K562 (cell line): ENCODE measurements around the gene ZNF629. TPM values are rescaled to one million over a fixed set of nuclear protein-coding genes. Genes with fewer than 3 reads are reported as not detected.
A peak's percentile ranks its signal among the peaks of the same experiment; 100 is the strongest.

ENCODE experiments used
- ATAC-seq: fragments of 200-7000 bp; cut with Tn5 transposase; 3 replicates; pipeline ENCODE4 v1.9.1; 2020; ENCODE audit warnings: moderate library complexity
- BruUV-seq: library from RNA; stranded (reverse); fragments of 400-500 nt; replicated peaks from 2 replicates; lab custom pipeline; 2021; lab: Mats Ljungman, UMichigan
- CTCF ChIA-PET: fragments of 300-600 bp; formaldehyde crosslinking; extraction: SDS; loops from one replicate; lab custom pipeline; 2021; ENCODE audit warnings: low intra/inter-chr PET ratio; lab: Yijun Ruan, JAX
- POLR2A ChIA-PET: fragments of 300-600, 350-650 bp; sonication (Branson Sonifier 250); formaldehyde crosslinking; extraction: SDS; loops from one replicate; lab custom pipeline; 2021; ENCODE audit warnings: antibody characterized with exemption, inconsistent platforms; lab: Yijun Ruan, JAX
- DNase-seq, 4 experiments: peaks; one replicate each; pipeline versions ENCODE4 v3.0.0 to v3.0.0-alpha.2; 2011 to 2018; ENCODE audit warnings: low spot score in 3 of 4, mixed read lengths in 3 of 4; ENCODE audit errors: extremely low read depth in 1 of 4
- FAIRE-seq: peaks from 2 replicates; lab custom pipeline; 2011; peaks lifted over from hg19 to GRCh38; lab: Jason Lieb, UNC
- H2AFZ ChIP-seq: 2 replicates; pipeline ENCODE4 v1.6.0; 2011; ENCODE audit warnings: low read depth, low read length, control low read depth, inconsistent platforms
- H3K27ac ChIP-seq: fragments of 200-600 bp; 3 replicates; pipeline ENCODE4 v1.8.0; 2011; ENCODE audit warnings: low read depth, mild to moderate bottlenecking, control low read depth, inconsistent platforms, low read length, moderate library complexity, mixed read lengths; ENCODE audit errors: extremely low read depth
- H3K27me3 ChIP-seq, 2 experiments: fragments of 300-600 bp in 1 of 2; 2 replicates in 1 of 2; 3 replicates in 1 of 2; pipeline versions ENCODE4 v1.6.0 to v1.8.0; 2011; ENCODE audit warnings: inconsistent platforms in 2 of 2, low read length in 2 of 2, mild to moderate bottlenecking in 1 of 2, mixed read lengths in 1 of 2, moderate library complexity in 1 of 2; ENCODE audit not compliant: control insufficient read depth in 2 of 2, insufficient read depth in 2 of 2
- H3K36me3 ChIP-seq: fragments of 300-600 bp; 3 replicates; pipeline ENCODE4 v1.8.0; 2011; ENCODE audit warnings: mild to moderate bottlenecking, low read length, inconsistent platforms; ENCODE audit not compliant: control insufficient read depth, insufficient read depth
- H3K4me1 ChIP-seq, 2 experiments: fragments of 200-600 bp in 1 of 2; replicated peaks in 1 of 2; 2 replicates in 1 of 2; 3 replicates in 1 of 2; pipeline versions ENCODE4 v1.5.1 to v1.8.0; 2011; ENCODE audit warnings: inconsistent platforms in 2 of 2, low read length in 2 of 2, mild to moderate bottlenecking in 1 of 2, mixed read lengths in 1 of 2, moderate library complexity in 1 of 2; ENCODE audit not compliant: control insufficient read depth in 2 of 2, insufficient read depth in 2 of 2
- H3K4me2 ChIP-seq: 2 replicates; pipeline ENCODE4 v1.6.1; 2011; ENCODE audit warnings: low read length, control low read depth, inconsistent platforms, mixed read lengths; ENCODE audit not compliant: insufficient read depth
- H3K4me3 ChIP-seq: fragments of 200-600 bp; sonication (generic), shearing (Covaris generic); 2 replicates; pipeline ENCODE4 v1.5.1; 2016; ENCODE audit warnings: control low read depth, inconsistent platforms
- H3K79me2 ChIP-seq: fragments of 200-600 bp; 3 replicates; pipeline ENCODE4 v1.8.0; 2011; ENCODE audit warnings: low read length, inconsistent platforms; ENCODE audit not compliant: control insufficient read depth, insufficient read depth
- H3K9ac ChIP-seq, 2 experiments: 2 replicates each; pipeline versions ENCODE4 v1.6.0 to v1.6.1; 2011; ENCODE audit warnings: low read depth in 2 of 2, low read length in 2 of 2, control low read depth in 1 of 2, inconsistent platforms in 1 of 2, mild to moderate bottlenecking in 1 of 2, mixed read lengths in 1 of 2; ENCODE audit not compliant: insufficient read depth in 1 of 2
- H3K9me1 ChIP-seq: one replicate; pipeline ENCODE4 v1.6.0; 2011; ENCODE audit warnings: inconsistent platforms, mild to moderate bottlenecking, low read length, moderate library complexity; ENCODE audit not compliant: control insufficient read depth, insufficient read depth
- H3K9me3 ChIP-seq: replicated peaks from 2 replicates; pipeline ENCODE4 v1.5.1; 2011; ENCODE audit warnings: low read depth, low read length, inconsistent platforms; ENCODE audit not compliant: control insufficient read depth, insufficient read depth
- H4K20me1 ChIP-seq: replicated peaks from 2 replicates; pipeline ENCODE4 v1.6.1; 2011; ENCODE audit warnings: low read length, inconsistent platforms, mixed read lengths; ENCODE audit not compliant: control insufficient read depth, insufficient read depth
- POLR2G ChIP-seq: fragments of 200-400 bp; formaldehyde crosslinking; IDR thresholded peaks from 2 replicates; pipeline ENCODE4 v1.6.1; 2017; ENCODE audit warnings: low read depth, mild to moderate bottlenecking, antibody characterized with exemption, low read length, moderate library complexity
- RBFOX2 ChIP-seq: fragments of 200-400 bp; formaldehyde crosslinking; IDR thresholded peaks from 2 replicates; pipeline ENCODE4 v1.6.1; 2017; ENCODE audit warnings: low read depth, mild to moderate bottlenecking, low read length, moderate library complexity
- ZBTB8A ChIP-seq: fragments of 450-650 bp; IDR thresholded peaks from 2 replicates; pipeline ENCODE4 v1.6.1; 2018; ENCODE audit warnings: mild to moderate bottlenecking, moderate library complexity; ENCODE audit not compliant: partially characterized antibody
- WGBS: fragments of 100-300 bp; shearing (Covaris generic); methylation state at CpG from one replicate; pipeline ENCODE4 v1.1.6; 2016; ENCODE audit warnings: low coverage, mixed read lengths; ENCODE audit not compliant: insufficient coverage; ENCODE audit errors: missing lambda C conversion rate; 5-methylcytosine and 5-hydroxymethylcytosine counted together
- in situ Hi-C: fragments of 300-500 bp; cut with MboI; formaldehyde crosslinking; loops from 4 replicates; pipeline ENCODE4 v1.15.0; 2018; ENCODE audit warnings: inconsistent platforms, mixed read lengths
- intact Hi-C: fragments of 100-400 bp; cut with micrococcal nuclease; formaldehyde crosslinking; loops from 2 replicates; pipeline ENCODE4 v1.14.2; 2022
- polyA plus RNA-seq, 8 experiments: library from polyadenylated mRNA; depleted of rRNA in 4 of 8; stranded (reverse) in 5 of 8; unstranded in 3 of 8; fragments of >200 nt; fragmentation: Nextera tagmentation in 2 of 8; fragmentation: Illumina TruSeq in 1 of 8; extraction: Ambion mirVana in 2 of 8; extraction: Trizol in 1 of 8; gene quantifications; 2 replicates each; pipeline versions ENCODE4 v1.2.1 to v1.2.3, GENCODE V29; 2011 to 2014; ENCODE audit warnings: inconsistent platforms in 1 of 8, missing spikeins in 1 of 8
- total RNA-seq, 7 experiments: library from RNA; depleted of rRNA in 6 of 7; stranded (reverse); fragments of >200 nt in 6 of 7; fragmentation: Illumina TruSeq in 2 of 7; extraction: Trizol in 2 of 7; gene quantifications; 2 replicates each; pipeline versions ENCODE4 v1.2.1 to v1.2.3, GENCODE V29; 2011 to 2021; ENCODE audit warnings: low replicate concordance in 1 of 7

ZNF629 gene
- total and polyA plus RNA-seq, 9 of the 15 experiments (the other 6 are each of a cell fraction or from before 2014, with no cell fraction given): 0.44 to 18.8 (median 7.4) TPM

- no peak overlapping the region for H3K27ac ChIP-seq
- 93% methylated on average over 21 of the region's 25 CpGs for WGBS
- intact Hi-C loops (no loop called here), in situ Hi-C loops (no loop called here)
- DNase-seq (no peak), ATAC-seq (no peak), FAIRE-seq (no peak)
- no peaks in the 10 kb centered on the region for H3K9me3 ChIP-seq
- no TSS peak for BruUV-seq
- CTCF ChIA-PET: no interaction called here
- peaks cover 5% of the 10 kb centered on the region for H3K9me1 ChIP-seq
- no peaks in the 10 kb centered on the region for H3K27me3 ChIP-seq
- no peak overlapping the region for H3K4me3 ChIP-seq
- TF ChIP-seq POLR2G: peak; percentile 60
- TF ChIP-seq RBFOX2: peak; percentile 28; the same call in 1 of the 2 replicates
- no peak for TF ChIP-seq ZBTB8A
- H2AFZ ChIP-seq: no peak overlapping the region
- no peak overlapping the region for H3K4me2 ChIP-seq
- peaks cover 95% of the 10 kb centered on the region for H3K36me3 ChIP-seq
- H4K20me1 ChIP-seq: no peaks in the 10 kb centered on the region
- peaks cover 10 to 20% of the 10 kb centered on the region in 2 experiments; a peak in 4 of 5 replicates for H3K4me1 ChIP-seq
- no peak overlapping the region; a peak in 1 of 4 replicates for H3K9ac ChIP-seq
- POLR2A ChIA-PET: interaction anchor here (0.7 to 2.9 kb wide), 4 partner anchors 10 to 383 kb away, joined by 3 to 19 read pairs (median 6); partner anchors contain the start of genes CD2BP2 and PHKG2
- H3K79me2 ChIP-seq: no peaks in the 10 kb centered on the region; the same call in 2 of the 3 replicates
Observed at GRCh38 chr16:30737794-30738648, 49.0 kb downstream of the ZNF629 start.
